ENCODE data around the gene CLDN7.
A peak's percentile ranks its signal among the peaks of the same experiment; 100 is the strongest.

CLDN7 gene

GRCh38 chr17:7243453-7243729 lies 18.9 kb downstream of the CLDN7 start:
- TF ChIP-seq ZFX (IDR thresholded peaks at IDR 0.05; ENCODE audit: borderline replicate concordance) = no peak
- TF ChIP-seq, protein P1, sequence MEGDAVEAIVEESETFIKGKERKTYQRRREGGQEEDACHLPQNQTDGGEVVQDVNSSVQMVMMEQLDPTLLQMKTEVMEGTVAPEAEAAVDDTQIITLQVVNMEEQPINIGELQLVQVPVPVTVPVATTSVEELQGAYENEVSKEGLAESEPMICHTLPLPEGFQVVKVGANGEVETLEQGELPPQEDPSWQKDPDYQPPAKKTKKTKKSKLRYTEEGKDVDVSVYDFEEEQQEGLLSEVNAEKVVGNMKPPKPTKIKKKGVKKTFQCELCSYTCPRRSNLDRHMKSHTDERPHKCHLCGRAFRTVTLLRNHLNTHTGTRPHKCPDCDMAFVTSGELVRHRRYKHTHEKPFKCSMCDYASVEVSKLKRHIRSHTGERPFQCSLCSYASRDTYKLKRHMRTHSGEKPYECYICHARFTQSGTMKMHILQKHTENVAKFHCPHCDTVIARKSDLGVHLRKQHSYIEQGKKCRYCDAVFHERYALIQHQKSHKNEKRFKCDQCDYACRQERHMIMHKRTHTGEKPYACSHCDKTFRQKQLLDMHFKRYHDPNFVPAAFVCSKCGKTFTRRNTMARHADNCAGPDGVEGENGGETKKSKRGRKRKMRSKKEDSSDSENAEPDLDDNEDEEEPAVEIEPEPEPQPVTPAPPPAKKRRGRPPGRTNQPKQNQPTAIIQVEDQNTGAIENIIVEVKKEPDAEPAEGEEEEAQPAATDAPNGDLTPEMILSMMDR (IDR thresholded peaks at IDR 0.05) = no peak
- H3K27ac ChIP-seq = peak overlapping the region; percentile 98

GRCh38 chr17:7242717-7243452 lies 19.4 kb downstream of the CLDN7 start:
- TF ChIP-seq, protein P1 (IDR thresholded peaks at IDR 0.05) = no peak
- TF ChIP-seq ZFX (IDR thresholded peaks at IDR 0.05; ENCODE audit: borderline replicate concordance) = no peak
- H3K27ac ChIP-seq = peak overlapping the region; percentile 98

DNA sequence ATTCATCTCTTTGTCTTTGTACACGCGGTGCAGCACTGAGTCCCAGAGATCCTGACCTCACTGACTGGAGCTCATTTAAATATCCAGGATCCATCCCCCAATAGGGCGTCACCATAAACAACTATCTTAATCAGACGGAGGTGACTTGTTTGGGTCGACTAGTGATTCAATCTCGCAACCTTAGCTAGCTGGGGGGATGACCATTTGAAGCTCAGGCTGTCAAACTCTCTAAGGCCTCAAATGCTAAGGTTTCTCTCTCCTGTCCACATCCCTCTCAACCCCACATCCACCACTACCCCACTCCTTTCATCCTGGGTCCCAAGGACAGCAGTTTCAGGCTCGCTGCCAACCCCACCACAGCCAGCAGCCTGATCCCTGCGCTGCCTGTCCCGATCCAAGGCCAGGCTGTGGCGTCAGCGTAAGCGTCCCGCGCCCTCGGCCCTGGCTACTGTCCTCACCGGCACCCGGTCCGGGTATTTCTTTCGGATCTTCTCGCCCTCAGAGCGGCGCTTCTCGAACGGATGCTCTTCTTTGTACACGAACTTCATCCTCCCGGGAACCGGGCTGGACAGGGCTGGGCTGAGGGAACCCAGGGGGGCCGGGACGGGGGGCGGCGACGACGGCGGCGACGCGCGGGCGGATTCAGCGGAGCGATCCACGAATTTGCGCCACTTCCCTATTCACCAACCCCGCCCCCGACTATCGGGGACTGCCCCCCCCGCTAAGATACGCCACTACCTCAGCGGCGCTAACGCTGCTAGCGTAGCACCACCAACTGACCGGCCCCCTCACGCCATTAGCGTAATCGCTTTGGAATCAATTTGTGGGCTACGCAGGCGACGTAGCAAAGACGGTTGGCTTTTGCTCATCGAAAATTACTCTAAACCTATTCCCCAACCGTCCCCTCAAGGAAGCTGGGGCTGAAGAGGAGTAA lies 20.2 kb downstream of the CLDN7 start, which contains the start of gene GABARAP:
GABARAP (minus strand) TSS at position 667 of the 934 bp plus-strand sequence; CDS start at position 548, 119 bp downstream.
- H3K27ac ChIP-seq = peak within 1 kb of the TSS; percentile 98
- TF ChIP-seq, protein P1 (IDR thresholded peaks at IDR 0.05) = no peak
- no peak for TF ChIP-seq ZFX (IDR thresholded peaks at IDR 0.05; ENCODE audit: borderline replicate concordance)

DNA sequence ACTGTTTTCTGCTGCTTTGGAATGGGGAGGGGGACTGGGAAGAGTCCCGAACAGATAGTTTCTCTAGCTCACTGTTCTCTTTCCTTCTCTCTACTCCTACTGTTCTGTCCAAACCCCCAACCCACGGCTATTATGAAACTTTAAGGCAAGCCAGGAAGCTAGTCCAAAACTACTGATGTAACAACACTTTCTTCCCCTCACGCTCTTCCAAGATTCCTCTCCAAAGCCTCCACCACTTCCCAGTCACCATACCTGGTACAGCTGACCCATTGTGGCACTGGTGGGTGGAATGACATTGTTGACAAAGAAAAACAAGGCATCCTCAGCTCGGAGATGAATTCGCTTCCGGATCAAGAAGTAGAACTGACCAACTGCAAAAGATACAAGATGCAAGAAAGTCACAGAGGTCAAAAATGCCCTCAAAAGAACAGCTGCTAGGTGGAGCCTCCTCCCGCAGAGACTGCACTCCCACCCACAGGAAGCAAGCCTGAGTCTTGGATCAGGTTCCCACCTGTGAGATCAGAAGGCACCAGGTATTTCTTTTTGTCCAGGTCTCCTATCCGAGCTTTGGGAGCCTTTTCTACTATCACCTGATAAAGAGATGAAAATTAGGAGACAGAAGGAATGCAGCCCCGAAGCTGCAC lies 21.1 kb downstream of the CLDN7 start:
- TF ChIP-seq, protein P1 (IDR thresholded peaks at IDR 0.05) = no peak
- no peak for TF ChIP-seq ZFX (IDR thresholded peaks at IDR 0.05; ENCODE audit: borderline replicate concordance)
- H3K27ac ChIP-seq = peak overlapping the region; percentile 98

DNA sequence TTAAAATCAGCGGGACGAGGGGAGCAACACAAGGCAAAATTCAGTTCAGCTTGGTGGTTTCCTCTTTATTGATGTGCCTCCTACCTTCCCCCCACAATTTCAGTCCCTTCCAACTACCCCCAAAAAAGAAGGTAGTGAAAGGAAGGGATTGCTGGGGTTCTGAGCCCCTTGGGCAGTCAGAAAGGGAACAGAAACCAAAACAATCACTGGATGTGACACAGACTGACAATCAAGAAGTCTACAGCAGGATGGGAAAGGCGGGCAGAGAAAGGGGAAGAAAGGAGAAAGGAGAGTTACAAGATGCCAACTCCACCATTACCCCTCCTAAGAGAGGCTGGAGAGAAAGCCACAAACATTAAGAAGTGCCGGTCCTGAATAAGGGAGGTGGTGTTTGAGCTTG lies 21.9 kb downstream of the CLDN7 start:
- peak overlapping the region; percentile 98 for H3K27ac ChIP-seq
- TF ChIP-seq, protein P1 (IDR thresholded peaks at IDR 0.05) = no peak
- TF ChIP-seq ZFX (IDR thresholded peaks at IDR 0.05; ENCODE audit: borderline replicate concordance) = no peak

- peak within 1 kb of the TSS; percentile 98 for H3K27ac ChIP-seq
- no peak for TF ChIP-seq ZFX (IDR thresholded peaks at IDR 0.05; ENCODE audit: borderline replicate concordance)
- TF ChIP-seq, protein P1 (IDR thresholded peaks at IDR 0.05) = no peak
These were observed 22.9 kb downstream of the CLDN7 start, which contains the start of gene PHF23 for GRCh38 chr17:7239091-7240027. Gene PHF23 (minus strand): TSS chr17:7239457. CDS start chr17:7239279, 178 bp downstream.

Data from 22Rv1 (cell line).